ENCODE results near the gene ANKRD13C.

ANKRD13C gene

DNA sequence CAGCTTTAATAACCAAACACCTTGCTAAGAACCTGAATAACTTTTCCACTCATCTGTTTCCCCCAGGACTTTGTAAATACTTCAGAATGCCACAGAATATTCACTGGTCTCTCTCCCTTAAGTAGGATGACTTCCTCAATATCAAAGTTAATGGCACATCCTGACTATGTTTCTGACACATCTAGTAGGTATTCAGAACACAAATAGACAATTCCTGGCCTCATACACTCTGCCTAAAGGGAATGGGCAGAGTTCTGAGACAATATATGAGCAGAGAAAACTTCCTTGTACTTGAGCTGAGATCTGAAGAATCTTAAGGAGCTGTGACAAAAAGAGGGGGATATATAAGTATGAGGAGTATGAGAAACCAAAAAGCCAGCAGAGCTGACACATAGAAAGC, 34.8 kb downstream of the ANKRD13C start:
- no peak for TF ChIP-seq ZFP30 (CRISPR knock-in tag; IDR thresholded peaks at IDR 0.05)
- TF ChIP-seq ZFP3 (CRISPR knock-in tag; IDR thresholded peaks at IDR 0.05) = no peak
- no peak for TF ChIP-seq SNAI2 (CRISPR knock-in tag; IDR thresholded peaks at IDR 0.05)
- no peak for TF ChIP-seq ZC3H10 (CRISPR knock-in tag; IDR thresholded peaks at IDR 0.05)
- TF ChIP-seq CREB5 (CRISPR knock-in tag; IDR thresholded peaks at IDR 0.05; ENCODE audit: low read depth) = no peak
- ATAC-seq = peak; percentile 61; the same call in 2 of the 3 replicates

DNA sequence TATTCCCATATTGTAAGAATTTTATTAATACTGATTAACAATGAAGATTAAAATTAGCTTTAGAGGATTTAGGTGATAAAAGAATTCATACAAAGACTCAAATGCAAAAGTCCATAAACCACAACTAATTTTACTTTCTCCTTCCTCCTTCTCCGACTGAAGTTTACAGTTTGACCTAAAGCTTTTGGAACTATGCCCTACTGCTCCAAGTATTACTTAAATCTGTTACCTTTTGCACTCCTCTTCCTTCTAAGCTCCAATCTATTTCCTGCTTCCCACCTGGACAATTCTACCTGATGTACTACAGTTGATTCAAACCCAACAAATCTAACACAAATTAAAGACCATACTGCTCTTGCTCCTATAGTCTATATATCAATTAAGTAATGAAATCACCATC, 36.3 kb downstream of the ANKRD13C start:
- TF ChIP-seq TCF4 (CRISPR knock-in tag; IDR thresholded peaks at IDR 0.05; ENCODE audit: borderline replicate concordance) (no peak), TOX (CRISPR knock-in tag; IDR thresholded peaks at IDR 0.05; ENCODE audit: borderline replicate concordance) (no peak), ZNF565 (CRISPR knock-in tag; conservative IDR thresholded peaks at IDR 0.05; ENCODE audit: low read depth) (no peak), PPARA (CRISPR knock-in tag; IDR thresholded peaks at IDR 0.05; ENCODE audit: borderline replicate concordance) (no peak), ISL1 (CRISPR knock-in tag; IDR thresholded peaks at IDR 0.05) (no peak), OSR1 (CRISPR knock-in tag; IDR thresholded peaks at IDR 0.05) (no peak), ZFP3 (CRISPR knock-in tag; IDR thresholded peaks at IDR 0.05) (no peak), ESRRG (CRISPR knock-in tag; IDR thresholded peaks at IDR 0.05) (no peak)
- no peak for ATAC-seq

GRCh38 chr1:70317087-70317486, 37.4 kb downstream of the ANKRD13C start:
- TF ChIP-seq RARB (CRISPR knock-in tag; IDR thresholded peaks at IDR 0.05) = no peak
- no peak for TF ChIP-seq ZNF70 (CRISPR knock-in tag; IDR thresholded peaks at IDR 0.05)
- TF ChIP-seq ZC3H10 (CRISPR knock-in tag; IDR thresholded peaks at IDR 0.05) = no peak
- no peak for TF ChIP-seq ZNF565 (CRISPR knock-in tag; conservative IDR thresholded peaks at IDR 0.05; ENCODE audit: low read depth)
- no peak for TF ChIP-seq OSR1 (CRISPR knock-in tag; IDR thresholded peaks at IDR 0.05)
- TF ChIP-seq POU6F1 (CRISPR knock-in tag; IDR thresholded peaks at IDR 0.05; ENCODE audit: borderline replicate concordance, low read depth) = no peak
- TF ChIP-seq PATZ1 (CRISPR knock-in tag; IDR thresholded peaks at IDR 0.05; ENCODE audit: borderline replicate concordance) = no peak
- no peak for TF ChIP-seq ISL1 (CRISPR knock-in tag; IDR thresholded peaks at IDR 0.05)
- no peak for TF ChIP-seq PPARA (CRISPR knock-in tag; IDR thresholded peaks at IDR 0.05; ENCODE audit: borderline replicate concordance)
- no peak for TF ChIP-seq SNAI2 (CRISPR knock-in tag; IDR thresholded peaks at IDR 0.05)
- no peak for TF ChIP-seq CSDC2 (CRISPR knock-in tag; IDR thresholded peaks at IDR 0.05)
- TF ChIP-seq ZFP3 (CRISPR knock-in tag; IDR thresholded peaks at IDR 0.05) = no peak
- no peak for TF ChIP-seq ESRRG (CRISPR knock-in tag; IDR thresholded peaks at IDR 0.05)
- no peak for TF ChIP-seq BACH2 (CRISPR knock-in tag; IDR thresholded peaks at IDR 0.05; ENCODE audit: borderline replicate concordance)
- no peak for TF ChIP-seq ARNTL (CRISPR knock-in tag; IDR thresholded peaks at IDR 0.05; ENCODE audit: borderline replicate concordance, low read depth)
- no peak for TF ChIP-seq ZNF8 (CRISPR knock-in tag; IDR thresholded peaks at IDR 0.05)
- TF ChIP-seq CREB5 (CRISPR knock-in tag; IDR thresholded peaks at IDR 0.05; ENCODE audit: low read depth) = no peak
- no peak for ATAC-seq

- TF ChIP-seq RARB (CRISPR knock-in tag; IDR thresholded peaks at IDR 0.05) (no peak), PATZ1 (CRISPR knock-in tag; IDR thresholded peaks at IDR 0.05; ENCODE audit: borderline replicate concordance) (no peak), ZFP30 (CRISPR knock-in tag; IDR thresholded peaks at IDR 0.05) (no peak), SNAI2 (CRISPR knock-in tag; IDR thresholded peaks at IDR 0.05) (no peak), ARNTL (CRISPR knock-in tag; IDR thresholded peaks at IDR 0.05; ENCODE audit: borderline replicate concordance, low read depth) (no peak), ZNF8 (CRISPR knock-in tag; IDR thresholded peaks at IDR 0.05) (no peak)
- ATAC-seq = no peak
These were observed 38.7 kb downstream of the ANKRD13C start for GRCh38 chr1:70315782-70316181.

Data from SK-N-SH treated with all-trans-retinoic acid at 6 μM for 48 hours (cell line).